ENCODE measurements around the gene FGFRL1.

- TF ChIP-seq, protein P1, sequence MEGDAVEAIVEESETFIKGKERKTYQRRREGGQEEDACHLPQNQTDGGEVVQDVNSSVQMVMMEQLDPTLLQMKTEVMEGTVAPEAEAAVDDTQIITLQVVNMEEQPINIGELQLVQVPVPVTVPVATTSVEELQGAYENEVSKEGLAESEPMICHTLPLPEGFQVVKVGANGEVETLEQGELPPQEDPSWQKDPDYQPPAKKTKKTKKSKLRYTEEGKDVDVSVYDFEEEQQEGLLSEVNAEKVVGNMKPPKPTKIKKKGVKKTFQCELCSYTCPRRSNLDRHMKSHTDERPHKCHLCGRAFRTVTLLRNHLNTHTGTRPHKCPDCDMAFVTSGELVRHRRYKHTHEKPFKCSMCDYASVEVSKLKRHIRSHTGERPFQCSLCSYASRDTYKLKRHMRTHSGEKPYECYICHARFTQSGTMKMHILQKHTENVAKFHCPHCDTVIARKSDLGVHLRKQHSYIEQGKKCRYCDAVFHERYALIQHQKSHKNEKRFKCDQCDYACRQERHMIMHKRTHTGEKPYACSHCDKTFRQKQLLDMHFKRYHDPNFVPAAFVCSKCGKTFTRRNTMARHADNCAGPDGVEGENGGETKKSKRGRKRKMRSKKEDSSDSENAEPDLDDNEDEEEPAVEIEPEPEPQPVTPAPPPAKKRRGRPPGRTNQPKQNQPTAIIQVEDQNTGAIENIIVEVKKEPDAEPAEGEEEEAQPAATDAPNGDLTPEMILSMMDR (IDR thresholded peaks at IDR 0.05) = no peak
- TF ChIP-seq POLR2A (IDR thresholded peaks at IDR 0.05) = no peak
Measured at GRCh38 chr4:1061760-1062159, 50.3 kb downstream of the FGFRL1 start.
